Uterus (tissue), 4 donors: Measurements from ENCODE around the gene P3H2. TPM values are rescaled to one million over a fixed set of nuclear protein-coding genes. Genes with fewer than 3 reads are reported as not detected.

Experiments
- DNase-seq, 2 donors: peaks; one replicate each; pipeline ENCODE4 v3.0.0-alpha.2; 2019 to 2020
- H3K27ac ChIP-seq, 2 donors: fragments of 200-600 bp; sonication (generic); 1 replicate in 1 of 2; 2 replicates in 1 of 2; pipeline ENCODE4 v1.5.1; 2016 to 2018
- H3K27me3 ChIP-seq, 2 donors: fragments of 200-600 bp; sonication (generic); one replicate each; pipeline ENCODE4 v1.5.1; 2018 to 2019; ENCODE audit warnings: control low read depth in 1 of 2
- H3K36me3 ChIP-seq, 2 donors: fragments of 200-600 bp; sonication (generic); one replicate each; pipeline ENCODE4 v1.5.1; 2019; ENCODE audit warnings: control low read depth in 1 of 2
- H3K4me1 ChIP-seq, 2 donors: fragments of 200-600 bp; sonication (generic); one replicate each; pipeline ENCODE4 v1.5.1; 2018 to 2019; ENCODE audit warnings: control low read depth in 1 of 2
- H3K4me3 ChIP-seq, 2 donors: fragments of 200-600 bp; sonication (generic); 1 replicate in 1 of 2; 2 replicates in 1 of 2; pipeline ENCODE4 v1.5.1; 2018 to 2019; ENCODE audit warnings: mild to moderate bottlenecking in 1 of 2
- H3K9me3 ChIP-seq, 2 donors: fragments of 200-600 bp; sonication (generic); one replicate each; pipeline ENCODE4 v1.5.1; 2019; ENCODE audit warnings: control low read depth in 1 of 2
- CTCF ChIP-seq, 4 experiments: fragments of 200-600 bp in 2 of 4; fragments of 450-650 bp in 2 of 4; sonication (generic) in 2 of 4; IDR thresholded peaks; one replicate each; pipeline ENCODE4 v1.5.1; 2016 to 2019; ENCODE audit warnings: antibody characterized with exemption in 4 of 4, mild to moderate bottlenecking in 2 of 4, moderate library complexity in 1 of 4
- POLR2A ChIP-seq, 2 donors: fragments of 450-650 bp; IDR thresholded peaks; one replicate each; pipeline ENCODE4 v1.6.1; 2016; ENCODE audit warnings: antibody characterized with exemption in 2 of 2, mild to moderate bottlenecking in 1 of 2, moderate library complexity in 1 of 2
- intact Hi-C: fragments of 100-400 bp; cut with DNase I; formaldehyde crosslinking; loops from one replicate; pipeline ENCODE4 v1.15.1; 2023; ENCODE audit warnings: low total_unique reads
- total RNA-seq, 4 donors: library from RNA; depleted of rRNA in 3 of 4; stranded (reverse); fragments of >200 nt in 3 of 4; gene quantifications; one replicate each; pipeline versions ENCODE4 v1.1.0 to v1.2.4, GENCODE V29; 2014 to 2023
- donor health status: DM: yes; HTN: yes; CAD: no.

P3H2 gene
- total RNA-seq, 4 donors from 2014 or later, result 12.6 to 441 (median 30.6) TPM

- DNase-seq, result no peak
- Histone ChIP-seq H3K4me1 (no peaks in the 10 kb centered on the region), H3K9me3 (no peaks in the 10 kb centered on the region), H3K36me3 (no peaks in the 10 kb centered on the region), H3K27me3 (no peaks in the 10 kb centered on the region), H3K4me3 (no peak overlapping the region), H3K27ac (no peak overlapping the region)
- intact Hi-C loops, result no loop called here
- TF ChIP-seq CTCF (IDR thresholded peaks at IDR 0.05), result no peak
- no peak for TF ChIP-seq POLR2A (IDR thresholded peaks at IDR 0.05)
Observed at GRCh38 chr3:190125436-190126068, 4.9 kb upstream of the P3H2 start.

- Histone ChIP-seq H3K36me3 (no peaks in the 10 kb centered on the region), H3K9me3 (no peaks in the 10 kb centered on the region), H3K27ac (no peak overlapping the region), H3K4me3 (no peak overlapping the region), H3K27me3 (no peaks in the 10 kb centered on the region), H3K4me1 (no peaks in the 10 kb centered on the region)
- DNase-seq, result no peak
- TF ChIP-seq POLR2A (IDR thresholded peaks at IDR 0.05), result no peak
- TF ChIP-seq CTCF (IDR thresholded peaks at IDR 0.05), result no peak
- intact Hi-C loops, result no loop called here
Observed at GRCh38 chr3:190124067-190124466, 3.4 kb upstream of the P3H2 start.

- H3K4me1 ChIP-seq, result no peaks in the 10 kb centered on the region
- H3K27ac ChIP-seq, result no peak overlapping the region
- intact Hi-C loops, result no loop called here
- H3K9me3 ChIP-seq, result no peaks in the 10 kb centered on the region
- H3K27me3 ChIP-seq, result no peaks in the 10 kb centered on the region
- no peaks in the 10 kb centered on the region for H3K36me3 ChIP-seq
- TF ChIP-seq POLR2A (IDR thresholded peaks at IDR 0.05) (no peak), CTCF (IDR thresholded peaks at IDR 0.05) (no peak)
- DNase-seq, result no peak
- no peak overlapping the region for H3K4me3 ChIP-seq
Observed at GRCh38 chr3:190122198-190122771, 1.6 kb upstream of the P3H2 start.

GRCh38 chr3:190121383-190121782 lies 686 bp upstream of the P3H2 start:
- Histone ChIP-seq H3K4me3 (peak overlapping the region in 1 of 2 donors; percentile 91), H3K27me3 (no peaks in the 10 kb centered on the region), H3K4me1 (no peaks in the 10 kb centered on the region), H3K36me3 (no peaks in the 10 kb centered on the region), H3K27ac (peak overlapping the region; percentile 91 to 94), H3K9me3 (no peaks in the 10 kb centered on the region)
- no peak for DNase-seq
- TF ChIP-seq CTCF (IDR thresholded peaks at IDR 0.05) (no peak), POLR2A (IDR thresholded peaks at IDR 0.05) (no peak)
- intact Hi-C loops, result no loop called here

GRCh38 chr3:190121061-190121377 lies 322 bp upstream of the P3H2 start:
- Histone ChIP-seq H3K27ac (peak overlapping the region; percentile 91 to 94), H3K9me3 (no peaks in the 10 kb centered on the region), H3K27me3 (no peaks in the 10 kb centered on the region), H3K4me3 (peak overlapping the region; percentile 64 to 91), H3K4me1 (no peaks in the 10 kb centered on the region), H3K36me3 (no peaks in the 10 kb centered on the region)
- no peak for DNase-seq
- TF ChIP-seq POLR2A (IDR thresholded peaks at IDR 0.05), result no peak
- no peak for TF ChIP-seq CTCF (IDR thresholded peaks at IDR 0.05)
- intact Hi-C loops, result no loop called here
